22Rv1 (cell line): Measurements from ENCODE around the gene LAYN.

ENCODE experiments used
- CTCF ChIP-seq: fragments of 450-650 bp; IDR thresholded peaks from 2 replicates; pipeline ENCODE4 v1.5.1; 2017; ENCODE audit warnings: mild to moderate bottlenecking
- ZFX ChIP-seq: fragments of 450-650 bp; IDR thresholded peaks from 2 replicates; pipeline ENCODE4 v1.6.1; 2017; ENCODE audit warnings: antibody characterized with exemption, borderline replicate concordance

- TF ChIP-seq CTCF = no peak
- TF ChIP-seq ZFX = no peak
Measured at GRCh38 chr11:111570796-111571195, 30.3 kb downstream of the LAYN start.
